ENCODE data around the gene MS4A7. TPM values are rescaled to one million over a fixed set of nuclear protein-coding genes. Genes with fewer than 3 reads are reported as not detected.

Gene MS4A7
- total and polyA plus RNA-seq, 3 donors from 2014 or later: 5.7 to 11.9 (median 8.9) TPM

DNA sequence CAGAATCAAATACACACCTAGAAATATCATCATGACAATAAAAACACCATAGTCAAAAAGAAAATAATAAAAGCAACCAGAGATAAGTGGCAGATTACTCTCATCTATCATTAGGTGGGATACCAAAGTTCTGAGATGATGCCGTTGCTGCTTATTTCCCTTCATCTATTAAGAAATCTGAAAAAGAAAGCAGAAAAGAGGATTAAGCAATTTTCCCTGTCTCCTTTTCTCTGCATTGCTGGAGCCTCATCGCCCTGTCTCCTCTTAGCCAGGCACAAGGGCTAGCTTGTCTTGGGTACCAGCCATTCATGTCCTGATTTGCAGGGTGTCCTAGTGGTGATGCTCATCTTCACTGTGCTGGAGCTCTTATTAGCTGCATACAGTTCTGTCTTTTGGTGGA is 14.0 kb downstream of the MS4A7 start:
- Histone ChIP-seq H3K27me3 (no peaks in the 10 kb centered on the region), H3K4me3 (no peak overlapping the region), H3K36me3 (ENCODE audit: low read depth, missing control alignments) (no peaks in the 10 kb centered on the region), H3K4me1 (no peaks in the 10 kb centered on the region), H3K27ac (no peak overlapping the region), H3K9me3 (no peaks in the 10 kb centered on the region)
- no peak for DNase-seq
- 85% methylated on average over 2 of the region's 2 CpGs for WGBS, 2 donors
- TF ChIP-seq, protein P1, sequence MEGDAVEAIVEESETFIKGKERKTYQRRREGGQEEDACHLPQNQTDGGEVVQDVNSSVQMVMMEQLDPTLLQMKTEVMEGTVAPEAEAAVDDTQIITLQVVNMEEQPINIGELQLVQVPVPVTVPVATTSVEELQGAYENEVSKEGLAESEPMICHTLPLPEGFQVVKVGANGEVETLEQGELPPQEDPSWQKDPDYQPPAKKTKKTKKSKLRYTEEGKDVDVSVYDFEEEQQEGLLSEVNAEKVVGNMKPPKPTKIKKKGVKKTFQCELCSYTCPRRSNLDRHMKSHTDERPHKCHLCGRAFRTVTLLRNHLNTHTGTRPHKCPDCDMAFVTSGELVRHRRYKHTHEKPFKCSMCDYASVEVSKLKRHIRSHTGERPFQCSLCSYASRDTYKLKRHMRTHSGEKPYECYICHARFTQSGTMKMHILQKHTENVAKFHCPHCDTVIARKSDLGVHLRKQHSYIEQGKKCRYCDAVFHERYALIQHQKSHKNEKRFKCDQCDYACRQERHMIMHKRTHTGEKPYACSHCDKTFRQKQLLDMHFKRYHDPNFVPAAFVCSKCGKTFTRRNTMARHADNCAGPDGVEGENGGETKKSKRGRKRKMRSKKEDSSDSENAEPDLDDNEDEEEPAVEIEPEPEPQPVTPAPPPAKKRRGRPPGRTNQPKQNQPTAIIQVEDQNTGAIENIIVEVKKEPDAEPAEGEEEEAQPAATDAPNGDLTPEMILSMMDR (IDR thresholded peaks at IDR 0.05): no peak
- intact Hi-C loops (cut with DNase I; ENCODE audit: low total_unique reads): no loop called here

DNA sequence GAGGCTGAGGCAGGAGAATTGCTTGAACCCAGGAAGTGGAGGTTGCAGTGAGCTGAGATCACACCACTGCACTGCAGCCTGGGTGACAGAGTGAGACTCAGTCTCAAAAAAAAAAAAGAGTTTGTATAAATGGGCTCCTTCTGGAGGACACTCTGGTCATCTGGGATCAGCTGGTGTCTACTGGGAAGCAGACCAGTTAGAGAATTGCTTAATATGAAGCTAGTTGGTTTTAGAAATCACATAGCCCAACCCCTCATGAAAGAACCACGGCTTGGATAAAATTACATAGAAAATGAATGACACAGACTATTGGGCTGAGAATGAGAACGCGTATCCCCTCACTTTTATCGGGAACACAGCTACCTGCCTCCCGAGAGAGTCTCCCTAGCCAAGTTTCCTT is 14.7 kb downstream of the MS4A7 start:
- WGBS, 2 donors: 82 to 83% methylated on average over 5 of the region's 5 CpGs
- no peaks in the 10 kb centered on the region for H3K27me3 ChIP-seq
- DNase-seq: no peak

DNA sequence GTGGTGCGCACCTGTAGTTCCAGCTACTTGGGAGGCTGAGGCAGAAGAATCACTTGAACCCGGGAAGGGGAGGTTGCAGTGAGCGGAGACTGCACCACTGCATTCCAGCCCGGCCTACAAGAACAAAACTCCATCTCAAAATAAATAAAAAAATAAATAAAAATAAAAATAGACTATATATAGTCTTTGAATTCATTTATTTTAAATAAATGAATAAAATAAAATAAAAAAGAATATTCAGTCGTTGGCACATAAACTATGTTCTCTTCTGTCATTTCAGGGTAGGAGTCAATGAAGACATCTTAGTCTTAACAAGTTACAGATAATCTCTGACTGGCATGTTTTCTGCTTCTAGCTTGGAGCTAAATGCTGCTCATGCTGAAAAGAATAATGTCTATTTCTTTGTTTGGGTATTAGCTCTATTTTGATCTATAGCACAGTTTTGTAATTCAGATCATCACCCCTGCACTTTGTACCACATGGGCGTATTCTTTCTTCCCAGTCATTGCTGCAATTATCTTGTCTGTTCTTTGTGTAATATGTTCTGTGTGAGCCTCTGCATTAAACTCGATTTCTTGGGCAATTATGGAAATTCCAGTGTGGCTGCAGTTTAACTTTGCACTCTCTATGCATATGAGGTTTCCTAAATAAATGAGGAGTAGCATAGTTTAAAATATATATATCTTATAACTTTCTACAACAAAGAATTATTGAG is 16.5 kb downstream of the MS4A7 start:
- H3K4me1 ChIP-seq: no peaks in the 10 kb centered on the region
- H3K4me3 ChIP-seq: no peak overlapping the region
- intact Hi-C loops (cut with DNase I; ENCODE audit: low total_unique reads): no loop called here
- H3K27me3 ChIP-seq: no peaks in the 10 kb centered on the region
- no peak for TF ChIP-seq POLR2A (IDR thresholded peaks at IDR 0.05)
- TF ChIP-seq, protein P1 (IDR thresholded peaks at IDR 0.05): no peak
- no peak overlapping the region for H3K27ac ChIP-seq
- H3K9me3 ChIP-seq: no peaks in the 10 kb centered on the region
- WGBS, 2 donors: 85 to 93% methylated on average over 7 of the region's 7 CpGs
- no peaks in the 10 kb centered on the region for H3K36me3 ChIP-seq (ENCODE audit: low read depth, missing control alignments)
- no peak for DNase-seq

More for the DNA sequence above, 14.7 kb downstream of the MS4A7 start:
- H3K36me3 ChIP-seq (ENCODE audit: low read depth, missing control alignments): no peaks in the 10 kb centered on the region
- no peaks in the 10 kb centered on the region for H3K4me1 ChIP-seq
- H3K27ac ChIP-seq: no peak overlapping the region
- TF ChIP-seq POLR2A (IDR thresholded peaks at IDR 0.05): no peak
- TF ChIP-seq, protein P1 (IDR thresholded peaks at IDR 0.05): no peak
- H3K9me3 ChIP-seq: no peaks in the 10 kb centered on the region
- H3K4me3 ChIP-seq: no peak overlapping the region
- intact Hi-C loops (cut with DNase I; ENCODE audit: low total_unique reads): no loop called here

DNA sequence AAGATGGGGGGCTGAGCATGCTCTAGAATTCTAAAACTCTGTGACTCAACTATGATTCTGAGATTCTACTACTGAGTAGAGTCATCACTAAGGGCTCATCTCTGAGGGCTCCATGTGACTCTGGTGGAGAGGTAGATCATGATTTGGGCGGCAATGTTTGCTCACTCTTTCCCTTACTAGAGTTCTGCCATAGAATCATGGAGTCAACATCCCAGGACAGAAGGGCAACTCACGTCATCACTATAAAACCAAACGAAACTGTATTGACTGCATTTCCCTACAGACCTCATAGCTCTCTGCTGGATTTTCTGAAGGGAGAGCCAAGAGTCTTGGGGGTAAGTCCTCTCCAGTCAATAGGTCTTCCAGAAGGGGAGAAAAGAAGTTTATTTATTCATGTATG is 18.1 kb downstream of the MS4A7 start, which contains the start of gene MS4A14:
MS4A14 (plus strand) TSS at position 78 of the 400 bp plus-strand sequence; CDS start at position 198, 120 bp downstream.
- Histone ChIP-seq H3K9me3 (no peaks in the 10 kb centered on the region), H3K4me3 (no peak within 1 kb of the TSS), H3K36me3 (ENCODE audit: low read depth, missing control alignments) (no peaks in the 10 kb centered on the region), H3K4me1 (no peaks in the 10 kb centered on the region), H3K27ac (no peak within 1 kb of the TSS), H3K27me3 (no peaks in the 10 kb centered on the region)
- TF ChIP-seq, protein P1 (IDR thresholded peaks at IDR 0.05): no peak
- no peak for TF ChIP-seq POLR2A (IDR thresholded peaks at IDR 0.05)
- WGBS, 2 donors: 77 to 88% methylated on average over 3 of the region's 3 CpGs
- DNase-seq: no peak
- intact Hi-C loops (cut with DNase I; ENCODE audit: low total_unique reads): no loop called here

DNA sequence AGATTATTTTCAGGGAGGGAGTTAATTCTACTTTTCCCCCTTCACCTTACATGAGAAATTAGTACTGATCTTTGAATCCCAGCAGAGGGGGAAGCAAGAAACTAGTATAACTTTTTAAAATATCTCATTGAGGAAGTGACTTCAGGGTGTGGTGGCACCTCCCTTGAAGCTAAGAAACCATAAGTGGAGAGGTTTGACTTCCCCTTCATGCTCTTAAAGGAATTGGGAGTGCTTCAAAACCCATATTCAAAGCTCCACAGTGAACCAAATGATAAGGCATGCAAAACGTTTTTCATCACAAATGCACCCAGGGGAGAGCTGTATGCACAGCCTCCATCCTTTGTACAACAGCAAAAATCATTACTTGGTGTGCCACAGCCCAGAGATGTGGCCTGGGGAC is 18.5 kb downstream of the MS4A7 start:
- no peaks in the 10 kb centered on the region for H3K9me3 ChIP-seq
- H3K27me3 ChIP-seq: no peaks in the 10 kb centered on the region
- no peak overlapping the region for H3K4me3 ChIP-seq
- no peaks in the 10 kb centered on the region for H3K36me3 ChIP-seq (ENCODE audit: low read depth, missing control alignments)
- DNase-seq: no peak
- intact Hi-C loops (cut with DNase I; ENCODE audit: low total_unique reads): no loop called here
- no peak overlapping the region for H3K27ac ChIP-seq
- TF ChIP-seq, protein P1 (IDR thresholded peaks at IDR 0.05): no peak
- no peak for TF ChIP-seq POLR2A (IDR thresholded peaks at IDR 0.05)
- H3K4me1 ChIP-seq: no peaks in the 10 kb centered on the region
- 17 to 29% methylated on average over 1 of the region's 1 CpG for WGBS, 2 donors

All from testis (tissue), 3 donors.